NCI-H1694 treated with DMSO at 0.1 percent for 48 hours (cell line): Measurements from ENCODE around the gene DTX3.
"Not testable (repeated sequence)": the region's sequence is repeated elsewhere in the genome, so short reads cannot be mapped to it uniquely, and the experiment has no call there.

Experiments
- DNase-seq: peaks from one replicate; lab custom pipeline; 2025; lab: John Stamatoyannopoulos, UW

DTX3 gene

DNA sequence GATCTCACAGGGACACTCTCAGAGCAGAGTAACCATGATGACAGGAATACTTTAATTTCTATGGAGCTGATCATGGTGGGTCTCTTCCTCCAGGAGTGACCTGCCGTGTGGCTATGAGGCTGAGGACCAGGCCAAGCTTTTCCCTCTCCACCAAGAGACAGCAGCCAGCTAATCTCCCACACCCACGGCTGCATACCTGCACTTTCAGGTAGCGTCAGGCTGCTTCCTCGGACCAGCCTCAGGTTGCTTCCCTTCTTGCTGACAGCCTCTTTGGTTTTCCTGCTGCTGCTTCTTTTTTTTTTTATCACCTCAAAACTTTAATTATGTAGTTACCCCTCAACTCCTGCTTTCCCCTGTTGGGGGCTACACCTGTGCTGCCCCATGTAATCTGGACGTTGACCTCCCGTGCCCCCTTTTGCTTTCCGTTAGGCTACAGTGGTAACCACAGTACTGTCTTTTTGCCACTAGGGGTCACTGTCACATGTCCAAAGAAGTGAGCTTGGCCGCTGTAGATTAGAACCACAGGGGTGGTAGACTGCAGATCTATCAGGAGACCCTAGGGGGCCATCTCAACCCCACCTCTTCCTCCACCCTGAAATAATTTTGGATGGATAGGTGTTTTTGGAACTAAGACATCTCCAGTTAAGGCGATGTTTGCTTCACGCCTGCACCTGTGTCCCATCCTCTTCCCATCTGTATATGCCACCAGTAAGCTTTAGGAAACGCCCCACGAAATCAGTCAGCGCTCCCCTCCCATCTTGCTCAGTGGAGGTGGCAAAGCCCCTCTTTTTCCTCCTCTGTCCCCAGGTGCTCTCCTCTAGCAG lies 21.4 kb upstream of the DTX3 start:
- DNase-seq = peak; percentile 64

DNA sequence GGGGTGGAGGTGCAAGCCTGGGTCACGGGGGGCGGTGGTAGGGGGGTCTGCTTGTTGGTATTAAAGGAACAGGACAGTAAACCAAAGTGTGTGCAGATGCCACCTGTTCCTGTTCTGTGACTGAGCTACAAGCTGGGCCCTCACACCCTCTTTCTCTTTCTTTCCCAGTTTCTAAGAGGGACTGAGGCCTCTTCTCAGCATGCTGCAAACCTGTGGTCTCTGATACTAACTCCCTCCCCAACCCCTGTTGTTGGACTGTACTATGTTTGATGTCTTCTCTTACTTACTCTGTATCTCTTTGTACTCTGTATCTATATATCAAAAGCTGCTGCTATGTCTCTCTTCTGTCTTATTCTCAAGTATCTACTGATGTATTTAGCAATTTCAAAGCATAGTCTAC lies 20.6 kb upstream of the DTX3 start:
- DNase-seq = no peak

DNA sequence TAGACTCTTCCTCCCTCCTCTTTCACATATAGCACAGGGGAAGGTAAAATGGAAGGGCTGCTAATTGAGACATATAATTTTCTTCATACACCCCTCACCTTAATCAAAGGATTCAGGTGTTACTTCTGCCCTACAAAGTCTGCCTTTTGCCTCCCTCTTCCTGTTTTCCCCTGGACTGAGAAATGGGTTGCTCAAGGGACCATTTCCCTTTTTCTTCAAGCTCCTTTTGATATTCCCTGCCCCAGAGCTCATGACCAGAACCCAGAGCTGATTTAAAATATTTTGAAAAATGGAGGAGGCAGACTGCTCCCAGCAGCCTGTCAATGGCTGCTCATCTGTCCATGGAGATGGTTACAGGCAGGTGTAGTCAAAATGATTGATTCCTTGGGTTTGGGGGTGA lies 19.9 kb upstream of the DTX3 start:
- no peak for DNase-seq

DNA sequence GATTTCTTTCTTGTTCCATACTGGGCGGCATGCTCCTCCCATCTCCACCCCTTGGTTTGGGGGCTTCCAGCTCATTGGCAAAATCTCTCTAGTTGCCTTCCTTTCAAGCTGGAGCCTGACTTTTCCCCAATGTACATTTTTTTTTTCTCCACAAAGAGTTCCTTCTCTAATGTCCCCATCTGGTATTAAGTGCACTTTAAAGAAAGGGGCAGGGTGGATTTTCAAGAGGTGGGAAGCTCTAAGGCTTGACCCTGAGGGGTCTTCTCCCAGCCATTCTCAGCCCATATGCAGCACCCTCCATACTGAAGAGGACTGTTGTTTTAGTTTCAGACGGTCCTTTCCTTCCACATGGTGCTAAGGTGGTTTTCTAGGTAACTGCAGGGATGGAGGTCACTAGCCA lies 19.5 kb upstream of the DTX3 start:
- DNase-seq = no peak

DNA sequence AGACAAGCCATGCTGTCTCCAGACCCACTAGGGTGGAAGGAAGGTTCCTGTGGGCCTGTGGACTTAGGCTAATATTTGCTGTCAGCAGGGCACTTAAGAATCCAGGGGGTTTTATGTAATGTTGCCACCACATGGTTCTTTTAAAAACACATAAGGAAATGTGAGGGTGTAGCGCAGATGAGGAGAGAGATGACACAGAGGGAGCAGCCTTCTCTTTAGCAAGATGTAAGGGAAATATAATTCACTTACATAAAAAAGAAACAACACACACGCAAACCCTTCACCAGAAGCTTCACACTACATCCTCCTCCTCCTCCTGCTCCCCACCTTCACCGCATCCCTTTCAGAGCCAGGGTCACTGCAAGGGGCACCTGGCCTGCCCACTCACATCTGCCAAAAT lies 18.5 kb upstream of the DTX3 start:
- no peak for DNase-seq

DNA sequence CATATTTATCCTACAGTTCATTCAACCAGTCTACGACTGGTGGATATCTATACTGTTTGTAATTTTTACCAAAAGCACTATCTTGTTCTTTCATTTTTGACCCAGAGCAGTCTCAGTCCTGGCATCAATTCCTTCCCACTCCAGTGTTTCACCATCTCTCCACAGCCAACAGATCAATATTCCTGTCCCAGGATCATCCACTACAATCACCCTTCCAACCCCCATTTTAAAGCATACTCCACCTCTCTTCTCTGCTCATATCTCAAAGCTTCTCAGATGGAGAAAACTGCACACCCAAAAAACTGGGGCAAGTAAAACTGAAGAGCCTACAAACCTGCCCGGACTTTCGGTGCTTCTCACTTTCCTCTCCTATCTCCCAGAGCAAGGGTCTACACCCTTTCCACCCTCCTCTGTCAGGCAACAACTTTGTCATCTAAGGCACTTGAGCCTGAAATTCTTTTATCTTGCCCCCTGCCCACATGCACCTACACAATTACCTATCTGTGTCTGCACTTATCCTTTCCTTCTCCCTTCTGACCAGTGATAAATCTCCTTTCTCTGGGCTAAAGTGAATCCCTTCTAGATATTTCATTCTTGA lies 17.7 kb upstream of the DTX3 start:
- DNase-seq = no peak

DNA sequence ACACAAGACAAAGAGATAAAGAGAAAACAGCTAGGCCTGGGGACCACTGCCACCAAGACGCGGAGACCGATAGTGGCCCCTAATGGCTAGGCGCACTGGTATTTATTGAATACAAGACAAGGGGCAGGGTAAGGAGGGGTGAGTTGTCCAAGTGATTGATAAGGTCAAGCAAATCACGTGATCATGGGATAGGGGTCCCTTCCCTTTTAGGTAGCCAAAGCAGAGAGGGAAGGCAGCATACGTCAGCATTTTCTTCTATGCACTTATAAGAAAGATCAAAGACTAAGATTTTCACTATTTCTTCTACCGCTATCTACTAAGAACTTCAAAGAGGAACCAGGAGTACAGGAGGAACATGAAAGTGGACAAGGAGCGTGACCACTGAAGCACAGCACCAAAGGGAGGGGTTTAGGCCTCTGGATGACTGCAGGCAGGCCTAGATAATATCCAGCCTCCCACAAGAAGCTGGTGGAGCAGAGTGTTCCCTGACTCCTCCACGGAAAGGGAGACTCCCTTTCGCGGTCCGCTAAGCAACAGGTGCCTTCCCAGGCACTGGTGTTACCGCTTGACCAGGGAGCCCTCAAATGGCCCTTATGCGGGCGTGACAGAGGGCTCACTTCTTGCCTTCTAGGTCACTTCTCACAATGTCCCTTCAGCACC lies 15.5 kb upstream of the DTX3 start:
- DNase-seq = not testable (repeated sequence)

DNA sequence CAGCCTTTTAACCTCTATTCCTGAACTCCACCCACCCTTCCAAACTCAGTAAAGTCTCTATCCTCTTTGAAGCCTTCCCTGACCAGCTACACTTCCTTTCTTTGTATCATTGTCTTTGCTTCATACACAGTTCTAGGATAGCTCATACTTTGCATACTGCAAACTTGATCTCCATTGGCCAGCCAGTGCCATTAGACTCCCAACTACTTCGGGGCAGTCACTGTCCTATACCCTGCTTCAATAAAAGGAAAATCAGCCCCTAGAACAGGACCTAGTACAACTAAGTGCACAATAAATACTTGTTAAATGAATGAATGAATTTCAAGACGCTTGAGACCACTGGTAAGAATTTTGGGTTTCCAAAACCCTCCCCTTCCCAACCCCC lies 14.2 kb upstream of the DTX3 start:
- no peak for DNase-seq

DNA sequence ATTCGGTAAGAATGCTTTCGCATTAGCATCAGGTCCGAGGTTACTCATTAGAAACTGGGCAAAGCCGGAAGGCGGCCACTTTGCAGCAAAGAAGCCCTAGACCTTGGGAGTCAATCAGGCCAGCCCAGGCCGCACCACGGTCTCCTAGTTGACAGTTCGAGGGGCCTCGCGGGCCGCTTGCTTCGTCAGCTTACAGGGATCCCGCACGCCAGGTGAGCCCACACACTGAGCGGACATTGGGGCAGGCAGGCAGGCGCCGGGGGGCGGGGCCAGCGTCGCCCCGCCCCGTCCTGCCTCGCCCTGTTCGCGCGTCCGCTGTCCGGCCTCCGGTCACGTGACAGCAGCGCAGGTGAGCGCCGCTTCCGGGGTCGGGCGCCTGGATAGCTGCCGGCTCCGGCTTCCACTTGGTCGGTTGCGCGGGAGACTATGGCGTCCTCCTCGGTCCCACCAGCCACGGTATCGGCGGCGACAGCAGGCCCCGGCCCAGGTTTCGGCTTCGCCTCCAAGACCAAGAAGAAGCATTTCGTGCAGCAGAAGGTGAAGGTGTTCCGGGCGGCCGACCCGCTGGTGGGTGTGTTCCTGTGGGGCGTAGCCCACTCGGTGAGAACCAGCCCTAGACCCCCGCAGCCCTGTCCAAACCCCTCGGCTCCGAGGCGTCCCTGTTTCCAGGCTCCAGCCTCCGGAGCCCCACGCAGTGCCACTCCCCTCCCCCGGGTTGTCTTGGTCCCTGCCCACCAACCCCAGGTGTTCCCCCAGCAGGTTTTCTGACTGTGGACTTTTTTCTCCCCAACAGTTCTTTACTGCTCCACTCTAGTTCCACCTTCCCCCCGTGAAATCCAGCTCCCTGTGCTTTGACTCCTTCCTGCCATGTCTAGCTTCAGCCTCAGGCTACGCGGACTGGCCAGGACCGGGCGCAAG lies 13.5 kb upstream of the DTX3 start, which contains the start of gene PIP4K2C:
PIP4K2C (plus strand) TSS at position 329 of the 918 bp plus-strand sequence; CDS start at position 427, 98 bp downstream.
- no peak for DNase-seq

DNA sequence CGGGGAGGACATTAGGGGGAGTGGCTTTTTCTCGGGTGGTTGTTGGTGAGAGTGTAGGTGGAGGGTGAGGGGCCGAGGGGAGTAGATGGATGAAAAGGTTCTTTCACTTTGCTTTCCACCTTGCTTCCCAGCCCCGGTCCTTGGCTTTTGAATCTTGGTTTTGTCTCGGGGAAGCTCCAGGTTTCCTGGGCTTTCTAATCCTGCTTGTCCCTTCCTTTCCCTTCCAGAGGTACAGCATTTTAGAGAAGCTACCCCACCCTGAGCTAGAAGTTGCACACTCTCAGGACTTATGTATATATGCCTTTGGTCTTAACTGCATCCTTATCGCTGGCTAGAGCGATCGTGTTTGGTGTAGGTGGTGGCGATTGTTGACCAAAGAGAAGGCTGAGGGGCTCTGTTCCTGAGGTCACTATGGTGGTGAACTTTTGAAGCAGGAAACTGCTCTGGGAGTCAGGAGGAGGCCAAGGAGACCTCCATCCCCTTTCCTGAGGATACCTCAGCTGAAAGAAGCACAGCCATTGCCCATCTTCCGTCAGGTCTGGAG lies 12.8 kb upstream of the DTX3 start:
- DNase-seq = no peak

DNA sequence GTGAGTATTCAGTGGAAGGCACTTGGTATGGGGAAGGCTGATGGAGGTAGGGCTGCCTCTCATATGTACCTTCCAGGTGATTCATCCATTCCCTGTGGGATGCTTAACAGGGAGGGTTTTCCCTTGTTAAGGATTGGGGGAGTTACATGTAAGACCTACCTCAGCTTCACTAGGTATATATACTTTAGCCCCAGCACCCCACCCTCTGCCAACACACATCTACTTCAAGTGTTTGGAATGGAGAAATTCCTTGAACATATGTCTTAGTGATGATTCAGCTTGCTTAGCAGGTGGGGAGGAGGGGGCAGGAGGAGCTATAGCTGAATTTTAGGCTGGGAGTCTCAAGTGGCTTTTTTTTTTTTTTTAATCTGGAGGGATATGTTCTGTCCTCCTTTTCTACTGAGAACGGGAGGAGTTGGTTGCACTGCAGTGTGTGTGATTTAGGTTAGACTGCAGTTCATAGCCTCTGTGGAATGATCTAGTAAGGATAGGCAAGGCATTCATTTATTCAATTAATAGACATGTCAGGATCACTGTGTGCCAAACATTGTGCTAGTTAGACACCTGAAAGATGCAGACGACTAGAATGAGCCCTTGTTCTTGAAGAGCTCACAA lies 12.0 kb upstream of the DTX3 start:
- no peak for DNase-seq

DNA sequence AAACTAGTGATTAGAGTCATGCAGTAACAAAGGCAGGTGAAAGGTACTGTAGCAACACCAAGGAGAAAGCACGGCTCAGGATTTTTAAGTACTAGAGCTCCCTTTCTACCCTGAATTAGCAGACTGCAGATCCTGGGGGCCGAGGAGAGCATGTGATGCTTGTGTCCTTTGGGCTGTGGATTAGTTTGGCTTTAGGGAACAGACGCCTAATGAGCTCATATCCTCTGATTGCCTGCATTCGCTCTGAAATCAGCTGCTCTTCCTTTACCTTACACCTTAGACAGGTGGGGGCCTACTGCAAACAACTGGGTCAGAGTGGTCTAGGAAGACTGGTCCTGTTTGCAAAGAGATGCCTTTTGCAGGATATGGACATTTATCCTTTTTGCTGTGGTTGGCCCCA lies 11.4 kb upstream of the DTX3 start:
- no peak for DNase-seq

DNA sequence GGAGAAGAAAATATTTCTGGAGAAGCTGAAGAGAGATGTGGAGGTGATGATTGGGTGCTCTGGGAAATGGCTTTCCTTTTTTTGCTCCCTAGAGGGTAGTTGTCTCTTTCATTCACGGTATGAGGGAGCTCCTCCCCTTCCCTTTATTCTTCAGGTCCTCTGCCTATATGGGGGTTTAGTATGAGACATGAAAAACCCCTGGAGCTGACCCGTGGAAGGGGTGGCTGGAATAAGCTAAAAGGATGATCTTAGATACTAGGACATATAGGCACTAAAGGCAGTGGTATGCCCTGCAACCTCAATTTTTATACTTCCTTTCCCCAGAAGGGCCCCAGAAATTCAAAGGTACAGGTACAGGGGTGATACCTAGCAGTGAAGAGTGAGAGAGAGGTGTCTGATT lies 4.2 kb upstream of the DTX3 start:
- no peak for DNase-seq

DNA sequence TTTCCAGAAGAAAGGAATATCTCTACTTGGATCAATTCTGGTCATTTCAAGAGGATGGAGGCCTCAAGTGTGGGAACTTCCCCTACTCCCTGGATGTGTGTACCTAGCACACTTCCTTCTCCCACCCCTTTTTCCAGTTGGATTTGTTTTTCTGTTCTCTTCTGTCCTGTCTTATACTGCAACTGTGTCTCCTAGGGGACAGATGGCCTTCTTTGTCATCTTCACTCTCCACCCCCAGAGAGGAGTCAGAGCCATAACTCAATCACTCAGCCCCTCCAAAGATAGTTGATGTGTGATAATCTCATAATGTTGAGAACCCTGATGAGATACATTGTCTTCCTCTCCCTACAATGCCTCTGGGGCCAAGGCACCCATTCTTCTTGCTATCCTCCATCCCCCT lies 2.1 kb upstream of the DTX3 start:
- no peak for DNase-seq

DNA sequence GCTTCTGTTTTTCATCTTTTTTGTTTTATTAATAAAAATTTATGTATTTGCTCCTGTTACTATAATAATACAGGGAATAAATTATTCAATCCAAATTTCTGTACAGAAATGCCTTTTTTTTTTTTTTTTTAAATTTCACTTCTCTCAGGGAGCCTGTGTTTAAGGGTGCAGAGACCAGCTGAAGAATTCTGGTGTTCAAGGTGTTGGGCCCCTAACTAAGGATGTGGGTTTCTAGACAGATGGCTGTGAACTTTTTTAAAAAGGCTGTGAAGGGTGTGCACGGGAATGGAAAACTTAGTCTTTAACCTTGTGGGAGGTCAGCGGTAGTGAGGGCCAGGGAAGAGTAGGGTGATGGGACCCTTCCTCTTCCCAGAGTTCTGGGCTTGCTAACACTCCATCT lies 1.3 kb upstream of the DTX3 start:
- DNase-seq = no peak

DNA sequence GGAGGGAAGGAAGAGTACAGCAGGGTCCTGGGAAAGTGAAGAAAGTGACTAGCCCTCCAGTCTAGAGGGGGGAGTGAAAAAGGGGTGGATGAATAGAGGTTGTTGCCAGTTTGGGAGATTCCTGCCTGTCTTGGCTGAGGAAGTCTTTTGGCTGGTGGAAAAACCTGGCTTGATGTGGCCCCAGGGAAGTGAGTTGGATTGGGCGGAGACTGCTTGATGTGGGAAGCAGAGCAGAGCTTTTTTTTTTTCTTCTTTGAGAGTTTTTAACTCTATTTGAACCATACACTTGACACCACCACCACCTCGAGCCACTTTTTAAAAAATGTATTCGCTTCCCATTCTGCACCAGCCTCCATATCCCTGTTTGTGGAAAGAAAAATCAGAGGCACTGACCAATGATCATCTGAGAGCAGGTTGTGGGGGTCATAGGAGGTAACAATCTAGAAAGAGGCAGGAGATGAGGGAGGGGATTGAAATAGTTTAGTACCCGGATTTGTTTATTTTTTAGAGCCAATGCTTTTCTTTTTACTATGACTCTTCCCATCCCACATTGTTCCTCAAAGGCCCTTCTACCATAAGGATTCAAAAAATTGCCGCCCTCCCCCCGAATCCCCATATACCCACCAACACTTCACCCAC lies 690 bp upstream of the DTX3 start:
- no peak for DNase-seq

DNA sequence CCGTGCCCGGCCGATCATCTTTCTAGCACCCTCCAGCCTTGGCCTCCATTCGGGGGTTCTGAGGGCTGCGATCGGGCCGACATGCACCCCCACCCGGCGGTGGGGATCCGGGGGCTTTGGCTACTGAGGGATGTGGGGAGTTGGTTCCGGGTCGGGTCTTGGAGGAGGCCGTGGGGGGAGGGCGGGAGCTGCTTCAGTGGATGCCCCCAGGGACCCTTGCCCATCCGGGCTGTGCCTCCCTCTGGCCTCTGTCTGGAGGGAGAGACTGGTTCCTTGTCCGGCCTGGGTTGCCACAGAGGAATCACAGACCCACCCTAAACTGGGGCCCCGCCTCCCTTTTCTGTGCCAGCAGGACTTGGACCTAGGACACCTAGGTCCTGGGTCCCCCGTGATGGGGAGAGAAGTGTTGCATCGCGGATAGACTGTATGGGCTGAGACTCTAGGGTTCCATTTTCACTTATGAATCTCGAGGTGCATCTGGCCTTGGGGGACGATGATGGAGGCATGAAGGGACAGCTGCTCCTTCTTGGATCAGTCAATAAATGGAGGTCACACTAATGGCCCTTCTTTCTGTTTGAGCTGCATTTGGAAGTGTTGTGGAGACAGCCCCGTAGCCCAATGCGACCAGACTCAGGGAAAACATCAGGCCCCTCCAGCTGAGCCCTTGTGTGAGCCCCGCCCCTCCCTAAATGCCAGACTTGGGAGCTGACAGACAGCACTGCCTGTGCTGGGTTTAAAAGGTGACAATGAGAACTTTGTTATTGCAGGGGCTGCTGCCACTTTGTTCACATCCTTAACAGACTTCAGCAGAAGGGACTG lies 577 bp downstream of the DTX3 start:
- DNase-seq = no peak

DNA sequence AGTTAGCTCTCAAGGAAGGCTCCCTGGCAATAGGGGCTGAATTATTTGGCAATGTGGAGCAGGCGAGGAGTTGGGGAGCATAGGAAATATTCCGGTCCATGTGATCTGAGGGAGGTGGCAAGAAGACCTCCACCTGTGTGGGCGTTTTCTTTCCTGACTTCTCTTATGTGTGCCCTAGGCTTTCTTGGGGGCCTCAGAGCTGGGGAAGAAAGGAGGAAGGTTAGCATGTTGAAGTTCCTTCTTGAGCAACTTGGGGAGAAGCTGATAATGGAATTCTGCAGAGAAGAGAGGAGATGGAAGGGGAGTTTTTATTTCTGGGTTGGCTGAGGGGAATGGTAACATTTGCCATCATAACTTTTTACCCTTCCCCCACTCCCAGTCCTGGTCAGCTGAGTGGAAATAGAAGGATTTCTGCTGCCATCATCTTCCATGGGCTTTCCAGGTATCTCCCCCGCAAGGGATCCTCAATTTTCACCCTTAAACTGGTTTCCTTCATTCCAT lies 1.2 kb downstream of the DTX3 start:
- DNase-seq = no peak

DNA sequence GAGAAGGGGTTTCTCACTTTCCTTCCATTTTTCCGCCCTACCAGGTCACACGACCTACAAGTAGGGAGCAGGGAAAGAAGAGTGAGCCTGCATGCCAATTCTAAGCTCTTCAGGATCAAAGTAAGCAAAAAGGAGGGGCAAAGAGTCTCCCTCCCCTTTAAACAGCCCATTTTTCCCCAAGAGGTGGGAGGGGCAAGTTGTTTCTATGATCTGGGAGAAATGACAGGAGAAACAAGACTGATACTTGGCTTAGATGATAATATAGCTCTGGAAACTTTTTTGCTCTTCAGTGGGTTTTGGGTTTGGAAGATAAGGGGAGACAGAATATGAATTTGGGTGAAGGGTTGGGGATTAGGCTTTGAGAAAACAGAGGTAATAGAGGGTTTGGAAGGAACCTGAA lies 1.8 kb downstream of the DTX3 start:
- DNase-seq = no peak

DNA sequence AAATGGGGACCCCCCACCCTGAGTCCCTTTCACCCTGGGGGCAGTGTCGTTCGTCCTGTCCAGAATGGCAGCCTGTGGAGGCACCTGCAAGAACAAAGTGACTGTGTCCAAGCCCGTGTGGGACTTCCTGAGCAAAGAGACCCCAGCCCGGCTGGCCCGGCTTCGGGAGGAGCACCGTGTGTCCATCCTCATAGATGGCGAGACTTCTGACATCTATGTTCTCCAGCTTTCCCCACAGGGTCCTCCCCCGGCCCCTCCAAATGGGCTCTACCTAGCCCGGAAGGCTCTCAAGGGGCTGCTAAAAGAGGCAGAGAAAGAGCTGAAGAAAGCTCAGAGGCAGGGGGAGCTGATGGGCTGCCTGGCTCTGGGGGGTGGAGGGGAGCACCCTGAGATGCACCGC lies 2.2 kb downstream of the DTX3 start:
- DNase-seq = no peak
